ENCODE measurements around the gene ANKRD65. TPM values are rescaled to one million over a fixed set of nuclear protein-coding genes. Genes with fewer than 3 reads are reported as not detected.

Gene ANKRD65
- total RNA-seq, 1 donor from 2014 or later = 22.3 TPM

DNA sequence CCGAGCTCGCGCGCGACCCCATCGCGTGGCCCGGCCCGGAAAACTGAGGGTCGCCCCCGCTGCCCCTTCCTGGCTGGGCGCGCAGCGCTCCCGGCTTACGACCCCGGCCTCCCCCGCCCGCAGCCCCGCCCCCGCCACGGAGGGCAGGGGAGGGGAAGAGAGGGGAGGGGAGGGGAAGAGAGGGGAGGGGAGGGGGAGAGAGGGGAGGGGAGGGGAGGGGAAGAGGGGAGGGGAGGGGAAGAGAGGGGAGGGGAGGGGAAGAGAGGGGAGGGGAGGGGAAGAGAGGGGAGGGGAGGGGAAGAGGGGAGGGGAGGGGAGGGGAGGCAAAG, 6.7 kb upstream of the ANKRD65 start:
- intact Hi-C loops (cut with DNase I) = no loop called here
- no peak overlapping the region for H3K27ac ChIP-seq

DNA sequence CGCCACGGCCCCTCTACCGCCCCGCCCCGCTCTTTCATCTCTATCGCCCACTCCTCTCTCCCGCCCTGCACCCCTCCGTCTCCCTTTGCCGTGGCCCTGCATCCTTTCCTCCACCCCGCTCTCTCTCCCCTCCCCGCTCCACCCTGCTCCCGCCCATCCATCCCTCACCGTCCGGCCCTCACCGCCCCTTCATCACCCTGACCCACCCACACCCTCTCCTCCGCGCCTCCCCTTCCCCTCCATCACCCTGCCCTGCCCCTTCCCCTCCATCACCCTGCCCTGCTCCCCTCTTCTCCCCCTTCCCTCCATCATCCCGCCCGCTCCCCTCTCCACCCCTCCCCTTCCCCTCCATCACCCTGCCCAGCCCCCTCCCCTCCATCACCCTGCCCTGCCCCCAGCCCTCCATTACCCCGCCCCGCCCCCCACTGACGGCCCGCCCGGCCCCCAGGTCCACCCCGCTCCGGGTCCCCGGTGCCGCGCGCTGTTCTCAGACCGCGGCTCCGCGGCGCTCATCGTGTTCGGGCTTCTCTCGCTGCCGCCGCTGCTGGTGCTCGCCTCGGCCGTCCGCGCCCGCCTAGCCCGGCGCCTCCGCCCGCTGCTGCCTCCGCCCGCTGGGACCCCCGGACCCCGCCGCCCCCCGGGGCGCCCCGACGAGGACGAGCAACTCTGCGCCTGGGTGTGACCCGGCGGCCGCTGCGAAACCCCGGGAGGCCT, 6.2 kb upstream of the ANKRD65 start:
- Histone ChIP-seq H3K4me3 (peak overlapping the region; percentile 41), H3K36me3 (no peaks in the 10 kb centered on the region), H3K27ac (no peak overlapping the region), H3K4me1 (peaks cover 33% of the 10 kb centered on the region), H3K9me3 (no peaks in the 10 kb centered on the region), H3K27me3 (ENCODE audit: low read depth) (peaks cover 4% of the 10 kb centered on the region)
- ATAC-seq = no peak
- peak; percentile 53 for DNase-seq
- TF ChIP-seq, protein P1, sequence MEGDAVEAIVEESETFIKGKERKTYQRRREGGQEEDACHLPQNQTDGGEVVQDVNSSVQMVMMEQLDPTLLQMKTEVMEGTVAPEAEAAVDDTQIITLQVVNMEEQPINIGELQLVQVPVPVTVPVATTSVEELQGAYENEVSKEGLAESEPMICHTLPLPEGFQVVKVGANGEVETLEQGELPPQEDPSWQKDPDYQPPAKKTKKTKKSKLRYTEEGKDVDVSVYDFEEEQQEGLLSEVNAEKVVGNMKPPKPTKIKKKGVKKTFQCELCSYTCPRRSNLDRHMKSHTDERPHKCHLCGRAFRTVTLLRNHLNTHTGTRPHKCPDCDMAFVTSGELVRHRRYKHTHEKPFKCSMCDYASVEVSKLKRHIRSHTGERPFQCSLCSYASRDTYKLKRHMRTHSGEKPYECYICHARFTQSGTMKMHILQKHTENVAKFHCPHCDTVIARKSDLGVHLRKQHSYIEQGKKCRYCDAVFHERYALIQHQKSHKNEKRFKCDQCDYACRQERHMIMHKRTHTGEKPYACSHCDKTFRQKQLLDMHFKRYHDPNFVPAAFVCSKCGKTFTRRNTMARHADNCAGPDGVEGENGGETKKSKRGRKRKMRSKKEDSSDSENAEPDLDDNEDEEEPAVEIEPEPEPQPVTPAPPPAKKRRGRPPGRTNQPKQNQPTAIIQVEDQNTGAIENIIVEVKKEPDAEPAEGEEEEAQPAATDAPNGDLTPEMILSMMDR (IDR thresholded peaks at IDR 0.05) = no peak
- intact Hi-C loops (cut with DNase I) = no loop called here

More for the DNA sequence above, 6.7 kb upstream of the ANKRD65 start:
- Histone ChIP-seq H3K36me3 (no peaks in the 10 kb centered on the region), H3K9me3 (no peaks in the 10 kb centered on the region), H3K4me1 (peaks cover 38% of the 10 kb centered on the region), H3K4me3 (peak overlapping the region; percentile 41), H3K27me3 (ENCODE audit: low read depth) (peaks cover 4% of the 10 kb centered on the region)
- TF ChIP-seq, protein P1 (IDR thresholded peaks at IDR 0.05) = no peak
- ATAC-seq = no peak
- no peak for DNase-seq

DNA sequence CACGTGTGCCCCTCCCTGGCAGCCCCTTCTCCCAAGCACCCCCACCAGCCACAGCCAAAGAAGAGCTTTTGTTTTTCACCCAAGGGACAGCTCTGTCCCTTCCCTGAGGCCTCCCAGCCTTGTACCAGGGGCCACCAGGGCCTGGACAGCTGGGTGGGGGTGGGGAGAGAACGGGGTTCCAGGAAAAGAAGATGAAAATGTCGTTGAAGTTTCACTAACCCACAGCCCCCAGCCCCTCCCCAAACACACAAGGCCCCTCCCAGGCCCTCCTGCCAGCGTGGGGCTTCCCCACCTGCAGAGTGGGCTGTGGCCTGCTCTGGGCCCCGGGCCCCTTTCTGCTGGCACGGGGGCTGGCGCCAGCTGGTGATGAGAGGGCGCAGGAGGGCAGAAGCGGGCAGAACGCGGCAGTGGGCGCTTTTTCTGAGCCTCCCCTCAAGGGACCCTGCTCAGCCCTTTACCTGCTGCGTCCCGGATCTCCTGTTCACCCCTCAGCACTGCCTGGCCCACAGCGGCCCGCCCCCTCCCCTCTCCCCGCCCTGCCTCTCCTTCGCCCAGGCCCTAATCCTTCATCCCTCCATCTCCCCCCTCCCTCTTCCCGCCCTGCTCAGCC, 5.5 kb upstream of the ANKRD65 start:
- peaks cover 26% of the 10 kb centered on the region for H3K4me1 ChIP-seq
- peaks cover 4% of the 10 kb centered on the region for H3K27me3 ChIP-seq (ENCODE audit: low read depth)
- TF ChIP-seq, protein P1 (IDR thresholded peaks at IDR 0.05) = no peak
- H3K27ac ChIP-seq = no peak overlapping the region
- DNase-seq = no peak
- no peak overlapping the region for H3K4me3 ChIP-seq
- H3K36me3 ChIP-seq = no peaks in the 10 kb centered on the region
- intact Hi-C loops (cut with DNase I) = no loop called here
- no peak for ATAC-seq
- H3K9me3 ChIP-seq = no peaks in the 10 kb centered on the region

DNA sequence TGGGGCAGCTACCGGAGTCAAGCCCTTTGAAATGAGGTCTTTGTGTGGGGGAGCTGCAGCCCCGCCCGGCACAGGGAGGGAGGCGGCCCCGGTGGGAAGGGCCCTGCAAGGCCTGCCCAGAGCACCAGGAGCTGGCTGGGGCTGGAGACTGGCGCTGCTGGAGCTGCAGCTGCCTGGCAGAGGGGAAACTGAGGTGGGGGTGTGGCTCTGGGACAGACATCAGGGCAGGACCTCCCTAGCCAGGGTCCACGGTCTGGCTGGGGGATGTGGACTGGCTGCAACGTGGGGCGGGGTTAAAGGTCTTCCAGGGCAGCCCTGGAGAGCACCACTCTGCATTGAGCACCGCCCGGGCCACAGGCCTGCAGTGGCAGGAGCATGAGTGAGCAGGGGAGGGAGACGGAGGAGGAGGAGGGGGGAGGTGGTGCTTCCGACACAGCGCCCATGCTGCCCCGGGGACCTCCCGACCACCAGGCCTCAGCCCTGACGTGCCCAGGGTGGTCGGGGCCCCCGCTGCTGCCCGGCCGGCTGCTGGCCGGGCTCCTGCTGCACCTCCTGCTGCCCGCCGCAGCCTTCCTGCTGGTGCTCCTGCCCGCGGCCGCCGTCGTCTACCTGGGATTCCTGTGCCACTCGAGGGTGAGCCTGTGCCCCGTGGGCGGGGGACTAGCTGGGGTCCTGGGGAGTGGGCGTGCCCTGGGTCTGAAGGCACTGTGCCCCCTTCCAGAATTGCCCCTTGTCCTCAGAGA, 4.8 kb upstream of the ANKRD65 start:
- no peak overlapping the region for H3K27ac ChIP-seq
- peaks cover 4% of the 10 kb centered on the region for H3K27me3 ChIP-seq (ENCODE audit: low read depth)
- H3K9me3 ChIP-seq = no peaks in the 10 kb centered on the region
- no peak overlapping the region for H3K4me3 ChIP-seq
- TF ChIP-seq, protein P1 (IDR thresholded peaks at IDR 0.05) = no peak
- H3K4me1 ChIP-seq = peaks cover 20% of the 10 kb centered on the region
- no peaks in the 10 kb centered on the region for H3K36me3 ChIP-seq
- ATAC-seq (no peak), DNase-seq (peak; percentile 50)
- intact Hi-C loops (cut with DNase I) = no loop called here

DNA sequence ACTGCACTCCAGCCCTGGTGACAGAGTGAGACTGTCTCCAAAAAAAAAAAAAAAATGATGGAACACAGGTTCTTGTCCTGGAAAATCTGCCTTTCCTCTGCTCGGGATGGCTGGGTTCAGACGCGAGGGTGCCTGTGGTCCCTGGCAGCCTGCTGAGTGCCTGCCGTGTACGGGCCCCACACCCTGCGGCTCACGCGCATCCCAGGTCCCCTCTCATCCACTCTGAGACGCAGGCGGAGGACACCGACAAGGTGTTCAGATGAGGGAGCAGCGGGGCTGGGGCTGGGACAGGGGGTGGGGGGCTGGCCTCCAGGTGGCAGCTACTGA, 4.3 kb upstream of the ANKRD65 start:
- Histone ChIP-seq H3K27me3 (ENCODE audit: low read depth) (peaks cover 4% of the 10 kb centered on the region), H3K4me1 (peaks cover 14% of the 10 kb centered on the region), H3K27ac (no peak overlapping the region), H3K4me3 (no peak overlapping the region), H3K9me3 (no peaks in the 10 kb centered on the region), H3K36me3 (no peaks in the 10 kb centered on the region)
- intact Hi-C loops (cut with DNase I) = no loop called here
- DNase-seq (no peak), ATAC-seq (no peak)
- TF ChIP-seq, protein P1 (IDR thresholded peaks at IDR 0.05) = no peak
